Measurements from ENCODE around the gene LDLRAD3. TPM values are rescaled to one million over a fixed set of nuclear protein-coding genes. Genes with fewer than 3 reads are reported as not detected.
A peak's percentile ranks its signal among the peaks of the same experiment; 100 is the strongest.

Gene LDLRAD3
- total and polyA plus RNA-seq, 9 donors, result 14.5 to 32.4 (median 17.2) TPM

DNA sequence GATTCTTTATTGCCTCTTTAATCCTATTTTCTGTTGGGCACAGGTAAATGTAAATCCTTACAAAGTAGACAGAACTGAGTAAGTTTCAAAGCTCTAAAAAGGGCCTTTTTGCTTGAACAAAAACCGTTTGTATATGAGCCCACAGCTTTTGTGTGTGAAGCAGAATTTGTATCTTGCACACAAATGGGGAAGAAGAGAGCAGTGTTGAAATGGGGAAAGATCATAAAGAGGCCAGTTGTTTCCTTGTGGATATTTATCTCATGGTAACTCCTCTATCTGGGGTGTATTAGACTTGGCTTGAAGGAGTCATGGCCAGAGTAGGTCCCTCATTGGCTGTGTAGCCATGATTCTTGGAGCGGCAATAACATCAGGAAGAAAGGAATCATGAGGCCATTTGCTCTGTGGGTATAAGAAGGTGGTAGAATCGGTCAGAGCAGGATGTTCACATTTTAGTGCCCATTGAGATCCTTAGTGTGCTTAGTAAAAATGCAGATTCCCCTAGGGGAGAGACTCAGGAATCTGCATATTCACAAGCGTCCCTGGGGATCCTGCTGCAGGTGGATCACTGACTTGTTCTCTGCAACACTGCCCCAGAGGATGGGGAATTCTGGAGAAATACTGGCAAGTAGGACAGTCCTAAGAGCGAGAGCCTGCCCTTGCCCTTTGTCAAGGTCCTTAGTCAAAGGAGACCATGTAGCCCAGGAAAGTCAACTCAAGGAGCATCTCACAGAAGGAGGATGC lies 126.5 kb downstream of the LDLRAD3 start:
- no peak overlapping the region for H3K27ac ChIP-seq
- no peaks in the 10 kb centered on the region for H3K36me3 ChIP-seq
- intact Hi-C loops (cut with DNase I), result no loop called here
- no peak for DNase-seq
- TF ChIP-seq, protein P1, sequence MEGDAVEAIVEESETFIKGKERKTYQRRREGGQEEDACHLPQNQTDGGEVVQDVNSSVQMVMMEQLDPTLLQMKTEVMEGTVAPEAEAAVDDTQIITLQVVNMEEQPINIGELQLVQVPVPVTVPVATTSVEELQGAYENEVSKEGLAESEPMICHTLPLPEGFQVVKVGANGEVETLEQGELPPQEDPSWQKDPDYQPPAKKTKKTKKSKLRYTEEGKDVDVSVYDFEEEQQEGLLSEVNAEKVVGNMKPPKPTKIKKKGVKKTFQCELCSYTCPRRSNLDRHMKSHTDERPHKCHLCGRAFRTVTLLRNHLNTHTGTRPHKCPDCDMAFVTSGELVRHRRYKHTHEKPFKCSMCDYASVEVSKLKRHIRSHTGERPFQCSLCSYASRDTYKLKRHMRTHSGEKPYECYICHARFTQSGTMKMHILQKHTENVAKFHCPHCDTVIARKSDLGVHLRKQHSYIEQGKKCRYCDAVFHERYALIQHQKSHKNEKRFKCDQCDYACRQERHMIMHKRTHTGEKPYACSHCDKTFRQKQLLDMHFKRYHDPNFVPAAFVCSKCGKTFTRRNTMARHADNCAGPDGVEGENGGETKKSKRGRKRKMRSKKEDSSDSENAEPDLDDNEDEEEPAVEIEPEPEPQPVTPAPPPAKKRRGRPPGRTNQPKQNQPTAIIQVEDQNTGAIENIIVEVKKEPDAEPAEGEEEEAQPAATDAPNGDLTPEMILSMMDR (IDR thresholded peaks at IDR 0.05), result no peak
- TF ChIP-seq EP300 (IDR thresholded peaks at IDR 0.05) (no peak), POLR2A (IDR thresholded peaks at IDR 0.05) (no peak)
- H3K9me3 ChIP-seq, result no peaks in the 10 kb centered on the region
- no peak overlapping the region for H3K4me3 ChIP-seq
- peaks cover 11% of the 10 kb centered on the region for H3K4me1 ChIP-seq (ENCODE audit: insufficient read depth)
- no peaks in the 10 kb centered on the region for H3K27me3 ChIP-seq
- 75 to 95% (median 91%) methylated on average over 5 of the region's 5 CpGs for WGBS, 3 donors

DNA sequence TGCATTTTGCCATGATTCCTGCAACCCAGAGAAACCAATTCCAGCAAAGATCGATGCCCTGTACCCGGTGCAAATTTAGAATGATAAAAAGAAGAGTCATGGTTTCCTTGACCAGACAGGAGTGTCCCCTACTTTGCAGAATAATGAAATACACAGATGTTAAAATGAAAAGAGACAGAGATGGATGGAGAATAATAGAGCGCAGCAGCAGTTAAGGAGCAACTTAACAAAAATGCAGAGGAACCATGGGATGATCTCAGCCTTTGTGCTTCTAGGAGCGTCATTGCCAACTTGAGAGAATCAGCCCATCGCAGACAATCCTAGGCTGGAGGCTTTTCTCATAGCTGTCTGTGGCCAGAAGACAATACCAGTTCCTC lies 127.1 kb downstream of the LDLRAD3 start:
- TF ChIP-seq, protein P1 (IDR thresholded peaks at IDR 0.05), result no peak
- TF ChIP-seq POLR2A (IDR thresholded peaks at IDR 0.05) (no peak), EP300 (IDR thresholded peaks at IDR 0.05) (no peak)
- intact Hi-C loops (cut with DNase I), result no loop called here
- no peaks in the 10 kb centered on the region for H3K9me3 ChIP-seq
- H3K36me3 ChIP-seq, result no peaks in the 10 kb centered on the region
- 72 to 93% (median 75%) methylated on average over 5 of the region's 5 CpGs for WGBS, 3 donors
- no peaks in the 10 kb centered on the region for H3K27me3 ChIP-seq
- DNase-seq, result no peak
- H3K4me3 ChIP-seq, result no peak overlapping the region
- peaks cover 11% of the 10 kb centered on the region for H3K4me1 ChIP-seq (ENCODE audit: insufficient read depth)
- no peak overlapping the region for H3K27ac ChIP-seq

DNA sequence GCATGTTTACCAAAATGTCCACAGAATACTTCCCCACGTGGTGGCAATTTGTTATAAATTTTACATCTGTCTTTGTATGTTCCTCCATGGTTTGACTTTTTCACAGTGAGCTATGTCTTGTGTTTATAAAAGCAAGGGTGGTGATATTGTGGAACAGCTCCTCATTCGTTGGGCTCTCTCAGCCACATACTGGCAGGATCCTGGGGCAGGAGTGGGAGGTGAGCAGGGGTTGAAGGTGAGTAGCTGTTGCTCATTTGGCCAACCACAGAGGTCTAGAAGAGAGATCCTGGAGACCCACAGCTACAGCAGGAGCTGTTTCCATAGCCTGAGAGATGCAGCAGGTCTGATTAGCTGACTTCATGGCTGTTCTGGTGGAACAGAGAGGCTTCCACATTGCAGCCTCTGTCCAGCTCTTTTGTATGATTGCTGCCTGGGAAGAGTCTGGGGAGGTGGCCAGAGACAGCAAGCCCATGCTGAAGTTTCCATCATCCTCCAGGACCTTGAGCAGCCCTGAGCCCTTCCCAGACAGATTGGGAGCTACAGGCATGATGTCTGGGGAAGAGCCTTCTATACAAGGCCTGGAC lies 128.1 kb downstream of the LDLRAD3 start:
- no peak for DNase-seq
- TF ChIP-seq, protein P1 (IDR thresholded peaks at IDR 0.05), result no peak
- TF ChIP-seq EP300 (IDR thresholded peaks at IDR 0.05) (no peak), POLR2A (IDR thresholded peaks at IDR 0.05) (no peak)

DNA sequence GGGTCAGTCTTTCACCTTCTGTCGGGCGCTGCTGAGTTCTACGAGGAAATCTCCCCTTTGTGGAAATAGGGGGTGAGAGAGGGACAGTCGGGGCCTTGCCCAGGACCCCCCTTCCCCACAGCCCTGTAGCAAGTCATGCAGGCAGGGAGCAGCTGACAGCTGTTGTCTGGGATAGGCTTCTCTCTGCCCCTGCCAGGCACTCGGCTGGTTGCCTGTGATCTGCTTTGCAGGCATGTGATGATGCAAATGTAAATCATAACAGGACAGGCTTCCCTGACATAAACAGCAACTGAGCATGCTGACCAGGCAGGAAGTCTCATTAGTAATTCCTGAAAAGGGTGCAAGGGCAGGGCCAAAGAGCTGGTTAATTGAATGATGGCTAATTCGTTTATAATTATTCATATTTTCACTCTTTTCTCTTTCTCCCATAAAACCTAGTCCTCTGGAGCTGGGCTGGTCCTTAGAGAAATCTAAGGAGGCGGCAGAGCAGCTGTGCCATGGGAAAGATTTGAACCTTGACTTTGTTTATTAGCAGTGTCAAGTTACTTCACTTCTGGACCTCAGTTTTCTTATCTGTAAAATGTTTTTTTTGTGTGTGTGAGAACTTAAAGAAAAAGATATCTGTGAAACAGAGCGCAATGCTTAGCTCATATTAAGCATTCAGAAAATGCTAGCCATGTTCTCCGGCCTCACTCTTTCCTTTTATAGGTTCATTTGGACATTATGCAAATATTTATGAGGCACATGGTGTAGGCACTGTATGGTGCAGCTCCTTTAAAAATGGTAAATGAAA lies 129.7 kb downstream of the LDLRAD3 start:
- no peak overlapping the region for H3K4me3 ChIP-seq
- WGBS, 3 donors, result 19 to 37% (median 25%) methylated on average over 9 of the region's 9 CpGs
- H3K27me3 ChIP-seq, result no peaks in the 10 kb centered on the region
- intact Hi-C loops (cut with DNase I), result no loop called here
- TF ChIP-seq, protein P1 (IDR thresholded peaks at IDR 0.05), result no peak
- no peak for TF ChIP-seq POLR2A (IDR thresholded peaks at IDR 0.05)
- TF ChIP-seq EP300 (IDR thresholded peaks at IDR 0.05), result no peak
- H3K4me1 ChIP-seq (ENCODE audit: insufficient read depth), result peaks cover 11% of the 10 kb centered on the region
- peak; percentile 43 to 72 (median 66) for DNase-seq
- peak overlapping the region in 1 of 2 donors; percentile 65 for H3K27ac ChIP-seq
- no peaks in the 10 kb centered on the region for H3K36me3 ChIP-seq
- no peaks in the 10 kb centered on the region for H3K9me3 ChIP-seq

More for the DNA sequence above, 128.1 kb downstream of the LDLRAD3 start:
- H3K27me3 ChIP-seq, result no peaks in the 10 kb centered on the region
- intact Hi-C loops (cut with DNase I), result no loop called here
- H3K27ac ChIP-seq, result no peak overlapping the region
- H3K9me3 ChIP-seq, result no peaks in the 10 kb centered on the region
- H3K4me1 ChIP-seq (ENCODE audit: insufficient read depth), result peaks cover 11% of the 10 kb centered on the region
- no peak overlapping the region for H3K4me3 ChIP-seq
- H3K36me3 ChIP-seq, result no peaks in the 10 kb centered on the region
- WGBS, 3 donors, result 21 to 59% (median 38%) methylated on average over 2 of the region's 2 CpGs

All from ovary (tissue), 9 donors.